ENCODE measurements around the gene KLHL29. TPM values are rescaled to one million over a fixed set of nuclear protein-coding genes. Genes with fewer than 3 reads are reported as not detected.

KLHL29 gene
- total RNA-seq, 1 donor from 2014 or later: 2.6 TPM

DNA sequence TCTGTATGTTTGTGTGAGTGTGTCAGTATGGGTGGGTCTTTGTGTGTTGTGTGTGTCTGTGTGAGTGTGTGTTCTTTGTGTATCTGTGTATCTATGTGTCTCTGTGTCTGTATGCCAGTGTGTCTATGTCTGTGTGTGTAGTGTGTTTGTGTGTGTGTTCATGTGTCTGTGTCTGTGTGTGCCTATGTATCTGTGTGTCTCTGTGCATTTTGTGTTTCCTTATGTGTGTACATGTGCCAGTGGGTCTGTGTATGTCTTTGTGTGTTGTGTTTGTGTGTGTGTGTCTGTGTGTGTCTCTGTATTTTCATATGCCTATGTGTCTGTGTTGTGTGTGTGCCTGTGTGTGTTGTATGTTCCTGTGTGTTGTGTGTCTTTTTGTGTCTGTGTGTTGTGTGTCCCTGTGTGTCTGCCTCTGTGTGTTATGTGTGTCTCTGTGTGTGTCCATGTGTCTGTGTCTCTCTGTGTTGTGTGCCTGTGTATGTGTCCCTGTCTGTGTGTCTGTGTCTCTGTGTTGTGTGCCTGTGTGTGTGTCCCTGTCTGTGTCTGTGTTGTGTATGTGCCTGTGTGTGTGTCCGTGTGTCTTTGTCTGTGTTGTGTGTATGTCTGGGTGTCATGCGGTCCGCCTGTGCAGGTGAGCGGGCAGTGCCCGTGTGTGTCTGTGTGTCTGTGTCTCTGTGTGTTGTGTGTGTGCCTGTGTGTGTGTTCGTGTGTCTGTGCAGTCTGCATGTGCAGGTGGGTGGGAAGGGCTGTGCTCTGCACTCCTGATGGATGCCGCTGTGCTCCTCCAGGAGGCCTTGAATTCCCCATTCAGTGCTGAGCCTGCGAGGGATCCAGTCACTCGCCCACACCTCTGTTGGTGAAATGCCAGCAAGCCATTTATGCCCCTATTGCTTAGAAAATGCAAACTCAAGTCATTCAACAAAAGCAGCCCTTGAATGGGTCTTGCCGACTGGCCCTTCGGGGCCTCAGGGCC is 37.4 kb downstream of the KLHL29 start:
- no peak for DNase-seq (ENCODE audit: low spot score)

DNA sequence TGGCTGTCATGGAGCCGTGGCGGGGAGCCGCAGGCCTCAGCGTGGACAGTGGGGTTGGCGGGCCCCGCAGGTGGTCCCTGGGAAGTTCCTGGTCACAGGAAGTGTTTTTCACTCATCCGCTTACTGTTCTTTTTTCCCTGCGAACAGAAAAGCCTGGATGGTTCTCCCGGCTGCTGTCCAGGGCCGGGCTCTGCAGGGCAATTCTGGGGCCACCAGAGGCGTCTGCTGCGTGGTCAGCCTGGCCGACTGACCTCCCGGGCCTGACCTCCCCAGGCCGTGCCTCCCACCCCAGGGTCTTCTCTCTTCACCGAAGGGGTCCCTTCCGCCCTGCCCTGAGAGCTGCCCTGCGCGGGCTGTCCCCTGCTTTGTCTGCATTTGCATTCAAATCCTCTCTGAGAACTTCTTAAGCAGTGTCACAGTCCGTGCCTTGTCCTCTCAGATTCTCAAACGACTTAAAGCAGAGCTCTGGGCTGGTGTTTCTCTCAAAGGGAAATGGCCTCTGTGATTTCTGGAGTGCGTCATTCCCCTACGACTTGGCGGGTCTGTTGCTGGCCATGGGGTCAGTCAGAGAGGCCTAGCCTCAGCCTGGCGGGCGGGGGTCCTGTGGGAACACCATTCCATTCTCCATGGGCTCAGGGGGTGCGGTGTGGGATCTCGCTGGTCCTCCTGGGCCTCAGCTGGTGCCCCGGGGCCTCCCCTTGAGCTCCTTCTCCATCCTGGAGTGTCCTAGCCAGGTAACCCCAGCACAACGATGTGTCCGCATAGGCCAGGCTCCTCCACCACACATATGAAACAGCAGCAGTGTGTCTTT is 38.3 kb downstream of the KLHL29 start:
- DNase-seq (ENCODE audit: low spot score): no peak

DNA sequence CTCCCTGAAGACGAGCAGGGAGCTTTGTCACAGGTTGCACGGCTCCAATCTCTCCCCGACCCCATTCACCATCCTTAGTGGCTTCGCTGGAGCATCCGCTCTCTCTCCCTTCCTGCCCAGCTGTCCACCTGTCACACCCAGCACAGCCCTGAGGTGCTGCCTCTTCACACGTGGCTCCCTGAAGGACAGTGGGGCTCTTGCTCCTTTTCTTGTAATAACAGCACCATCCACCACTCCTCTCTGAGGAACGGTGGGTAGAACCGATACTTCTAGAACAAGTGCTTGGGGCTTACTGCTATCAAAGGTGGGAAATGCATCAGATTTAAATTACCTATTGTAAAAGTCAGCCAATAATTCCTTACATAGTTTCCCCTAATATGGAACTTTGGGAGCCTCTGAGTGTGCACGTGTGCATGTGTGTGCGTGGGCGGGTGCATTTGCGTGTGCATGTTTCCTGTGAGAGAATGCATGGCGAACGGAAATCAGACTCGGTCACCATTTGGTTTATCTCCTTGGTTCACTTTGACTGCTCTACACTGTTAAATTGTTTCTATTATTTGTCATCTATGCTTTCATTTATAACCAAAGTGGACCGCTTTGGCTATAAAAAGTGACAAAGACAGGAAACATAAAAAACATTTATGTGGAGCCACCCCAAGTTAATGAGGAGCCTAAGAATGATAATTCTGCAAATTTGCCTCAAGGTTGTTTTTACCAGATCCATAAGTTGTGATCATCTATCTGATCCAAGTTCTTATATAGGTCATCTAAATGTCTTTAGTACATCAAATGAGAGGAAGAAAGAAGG is 39.1 kb downstream of the KLHL29 start:
- DNase-seq (ENCODE audit: low spot score): no peak

DNA sequence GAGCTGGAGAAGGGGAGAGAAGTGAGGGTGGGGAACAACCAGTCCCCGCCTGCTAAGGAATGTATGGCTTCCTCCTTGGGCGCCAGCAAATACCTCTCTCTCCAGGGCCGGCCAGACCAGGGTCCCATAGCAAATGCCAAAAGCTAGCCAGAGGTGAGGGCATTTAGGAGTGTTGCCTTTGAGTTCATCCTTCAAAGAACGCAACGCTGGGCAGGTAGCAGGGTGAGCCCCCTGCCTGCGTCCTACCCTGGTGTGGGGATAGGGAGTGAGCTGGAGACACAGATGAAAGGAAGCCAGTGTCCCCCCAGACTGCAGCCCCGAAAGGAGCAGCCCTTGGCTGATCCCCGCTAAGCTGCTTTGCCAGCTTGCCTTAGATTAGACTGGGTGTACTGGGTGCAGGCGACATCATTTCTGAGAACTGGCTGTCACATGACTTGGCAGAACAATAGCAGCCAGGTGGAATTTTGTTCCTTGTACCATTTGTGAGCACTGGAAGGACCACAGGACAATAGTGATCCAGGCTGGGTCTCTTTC is 40.4 kb downstream of the KLHL29 start:
- DNase-seq (ENCODE audit: low spot score): no peak

DNA sequence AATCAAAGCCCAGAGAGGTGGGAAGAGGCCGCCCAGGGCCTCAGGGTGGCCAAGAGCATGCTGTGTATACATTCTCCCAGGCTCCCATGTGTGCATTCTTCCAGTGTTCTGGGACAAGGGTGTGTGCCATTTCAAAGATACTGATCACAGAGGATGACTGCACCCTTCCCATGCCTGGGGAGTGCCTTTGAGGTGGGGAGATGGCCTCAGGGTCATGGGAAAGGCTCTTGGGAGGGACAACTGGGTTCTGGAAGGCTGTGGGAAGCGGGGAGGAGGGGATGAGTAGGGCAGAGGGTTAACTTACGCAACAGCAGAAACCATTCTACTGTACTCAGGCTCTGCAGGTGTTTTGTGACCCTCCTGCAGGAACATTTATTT is 40.9 kb downstream of the KLHL29 start:
- no peak for DNase-seq (ENCODE audit: low spot score)

DNA sequence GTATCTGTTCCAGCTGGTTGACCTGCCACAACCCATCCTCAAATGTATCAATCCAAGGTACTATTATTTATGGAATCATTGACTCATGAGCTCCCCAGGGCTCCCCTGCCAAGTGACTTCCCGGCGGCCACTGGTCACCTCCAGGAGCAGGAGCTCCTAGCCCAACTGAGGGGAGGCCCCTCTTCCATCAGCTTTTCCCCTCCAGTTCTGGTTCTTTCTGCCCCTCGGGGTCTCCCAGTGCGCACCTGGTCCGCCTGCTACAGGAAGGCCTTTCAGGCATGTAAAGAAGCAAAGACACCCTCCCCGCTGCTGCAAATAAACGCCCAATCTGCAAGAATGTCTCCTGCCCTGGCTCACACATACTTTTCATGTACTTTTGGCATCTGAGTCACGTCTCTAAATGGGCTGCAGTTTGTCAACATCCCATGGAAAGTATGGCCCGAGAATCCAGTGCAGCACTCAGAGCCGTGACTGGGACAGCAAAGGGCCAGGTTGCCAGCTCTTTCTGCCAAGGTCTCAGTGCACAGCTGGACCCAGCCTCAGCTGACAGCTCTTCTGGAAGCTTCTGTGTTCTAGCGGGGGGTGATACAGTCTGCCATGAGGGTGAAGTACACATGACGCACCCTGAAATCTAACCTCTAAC is 41.4 kb downstream of the KLHL29 start:
- peak; percentile 52 for DNase-seq (ENCODE audit: low spot score)

DNA sequence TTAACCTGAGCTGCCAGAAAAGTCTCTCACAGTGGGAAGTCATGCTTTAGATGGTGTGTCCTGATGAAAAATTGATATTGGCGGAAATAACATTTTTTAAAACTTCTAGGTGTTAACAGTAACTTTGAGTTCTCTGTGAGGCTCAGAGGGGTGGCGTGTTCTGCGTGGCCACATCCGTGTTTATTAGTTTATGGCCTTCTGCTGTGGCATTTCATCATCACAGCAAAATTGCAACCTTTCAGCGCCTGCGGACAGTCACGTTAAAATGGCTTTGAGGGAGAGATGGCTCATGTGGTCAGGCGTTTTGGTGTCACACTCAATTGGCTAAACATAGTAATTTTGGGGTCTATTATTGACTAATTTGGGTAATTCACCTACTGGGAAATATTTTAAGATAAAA is 42.4 kb downstream of the KLHL29 start:
- no peak for DNase-seq (ENCODE audit: low spot score)

DNA sequence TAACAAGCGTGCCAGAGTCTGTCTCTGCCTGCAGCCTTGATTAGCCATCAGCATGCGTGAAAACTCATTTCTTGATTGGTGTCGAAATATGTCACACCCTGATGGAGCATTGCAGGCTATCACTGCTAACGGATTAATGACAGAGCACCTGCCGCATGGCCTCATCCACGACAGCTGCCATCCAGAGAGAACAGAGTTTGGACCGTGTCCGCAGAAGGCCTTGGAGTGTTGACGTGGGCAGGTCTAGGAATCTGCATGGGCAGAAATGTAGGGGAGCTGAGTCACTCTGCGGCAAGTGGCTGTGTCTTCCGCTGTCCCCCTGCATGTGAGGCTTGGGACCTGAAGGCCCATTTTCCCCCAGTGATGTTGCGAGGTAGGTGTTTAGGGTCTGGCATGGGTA is 43.0 kb downstream of the KLHL29 start:
- no peak for DNase-seq (ENCODE audit: low spot score)

DNA sequence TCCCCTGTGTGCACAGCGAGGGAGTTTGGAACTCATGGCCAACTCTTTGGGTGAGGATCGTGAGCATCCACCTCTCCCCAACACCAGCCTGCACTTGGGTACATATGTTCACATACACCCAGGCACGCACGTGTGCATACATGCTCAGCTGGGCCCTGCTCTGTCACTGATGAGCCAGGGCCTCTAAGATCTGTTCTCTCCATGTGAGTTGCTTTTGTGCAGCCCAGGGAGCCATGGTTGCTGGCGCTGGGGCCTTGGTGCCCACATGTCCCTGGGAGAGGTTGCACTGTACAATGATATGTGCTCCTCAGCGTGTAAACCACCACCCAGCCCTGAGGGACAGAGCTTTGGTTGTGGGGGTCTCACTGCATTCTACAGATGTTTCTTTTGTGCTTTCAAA is 44.1 kb downstream of the KLHL29 start:
- no peak for DNase-seq (ENCODE audit: low spot score)

DNA sequence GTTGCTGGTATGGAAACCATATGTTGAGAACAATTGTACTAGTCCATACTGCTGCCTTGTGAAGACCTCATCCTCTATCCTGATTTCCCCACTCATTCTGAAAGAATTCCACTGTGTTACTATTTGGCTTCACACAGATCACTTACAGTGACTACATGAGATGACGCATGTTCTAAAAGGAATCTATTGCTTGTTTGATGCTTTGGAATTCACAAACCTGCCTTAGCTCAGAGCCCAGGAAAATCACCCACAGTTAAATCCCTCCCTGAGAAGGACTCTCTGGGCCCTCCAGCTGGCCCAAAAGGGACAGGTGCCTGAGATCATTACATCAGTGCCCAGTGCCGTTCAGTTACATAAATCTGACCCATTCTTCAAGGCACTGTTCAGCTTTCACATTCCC is 45.3 kb downstream of the KLHL29 start:
- no peak for DNase-seq (ENCODE audit: low spot score)

DNA sequence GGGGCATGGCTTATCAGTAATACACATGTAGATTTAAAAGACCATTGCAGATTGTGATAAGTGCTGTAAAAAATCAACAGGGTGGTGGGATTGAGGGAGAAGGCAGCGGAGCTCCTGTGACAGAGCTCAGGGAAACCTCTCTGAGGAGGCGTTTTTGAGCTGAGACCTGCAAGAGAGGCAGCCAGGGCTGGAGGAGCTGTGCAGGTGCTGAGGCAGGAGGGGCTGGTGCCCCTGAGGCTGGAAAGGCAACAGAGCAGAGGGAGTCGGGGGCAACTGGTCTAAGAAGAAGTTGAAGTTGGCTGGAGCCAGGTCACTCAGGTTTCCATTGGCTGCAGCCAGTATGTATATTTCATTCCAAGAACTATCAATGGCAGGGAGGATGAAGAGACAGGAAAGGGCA is 47.6 kb downstream of the KLHL29 start:
- DNase-seq (ENCODE audit: low spot score): no peak

DNA sequence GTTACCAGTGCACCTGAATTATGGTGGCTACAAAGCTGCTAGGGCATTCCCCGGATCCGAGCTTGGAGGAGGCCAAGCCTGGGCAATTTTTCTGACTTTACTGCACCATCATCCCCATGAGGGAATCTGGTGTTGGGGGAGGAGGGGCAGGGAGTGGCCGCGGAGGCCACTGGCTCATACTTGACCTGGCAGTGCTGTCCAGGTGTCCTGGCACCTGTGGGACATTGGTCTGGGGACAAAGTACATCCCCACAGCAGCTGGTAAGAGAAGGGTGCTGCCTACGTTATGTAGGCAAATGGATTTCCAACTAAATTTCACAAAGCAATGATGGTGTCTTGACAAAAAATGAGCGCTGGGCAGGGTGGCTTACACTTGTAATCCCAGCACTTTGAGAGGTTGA is 48.3 kb downstream of the KLHL29 start:
- no peak for DNase-seq (ENCODE audit: low spot score)

DNA sequence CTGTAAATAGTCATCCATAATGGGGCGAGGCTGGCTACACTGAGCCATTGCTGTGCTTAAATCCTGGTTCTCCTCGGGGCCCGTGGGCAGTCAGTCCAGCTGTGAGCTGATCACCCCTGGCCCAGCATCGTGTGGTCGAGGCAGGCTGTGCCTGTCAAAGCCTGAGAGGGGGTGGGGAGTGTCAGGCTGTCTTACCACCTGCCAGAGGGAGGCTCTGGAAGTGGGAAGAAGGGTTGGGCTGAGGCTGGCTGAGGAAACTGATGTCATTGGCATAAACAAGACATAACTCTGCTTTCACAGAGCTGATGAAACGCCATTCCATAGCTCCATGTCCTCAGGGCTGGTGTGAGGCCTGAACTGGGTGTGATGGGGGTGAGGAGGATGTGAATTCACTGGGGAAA is 49.7 kb downstream of the KLHL29 start:
- DNase-seq (ENCODE audit: low spot score): no peak

DNA sequence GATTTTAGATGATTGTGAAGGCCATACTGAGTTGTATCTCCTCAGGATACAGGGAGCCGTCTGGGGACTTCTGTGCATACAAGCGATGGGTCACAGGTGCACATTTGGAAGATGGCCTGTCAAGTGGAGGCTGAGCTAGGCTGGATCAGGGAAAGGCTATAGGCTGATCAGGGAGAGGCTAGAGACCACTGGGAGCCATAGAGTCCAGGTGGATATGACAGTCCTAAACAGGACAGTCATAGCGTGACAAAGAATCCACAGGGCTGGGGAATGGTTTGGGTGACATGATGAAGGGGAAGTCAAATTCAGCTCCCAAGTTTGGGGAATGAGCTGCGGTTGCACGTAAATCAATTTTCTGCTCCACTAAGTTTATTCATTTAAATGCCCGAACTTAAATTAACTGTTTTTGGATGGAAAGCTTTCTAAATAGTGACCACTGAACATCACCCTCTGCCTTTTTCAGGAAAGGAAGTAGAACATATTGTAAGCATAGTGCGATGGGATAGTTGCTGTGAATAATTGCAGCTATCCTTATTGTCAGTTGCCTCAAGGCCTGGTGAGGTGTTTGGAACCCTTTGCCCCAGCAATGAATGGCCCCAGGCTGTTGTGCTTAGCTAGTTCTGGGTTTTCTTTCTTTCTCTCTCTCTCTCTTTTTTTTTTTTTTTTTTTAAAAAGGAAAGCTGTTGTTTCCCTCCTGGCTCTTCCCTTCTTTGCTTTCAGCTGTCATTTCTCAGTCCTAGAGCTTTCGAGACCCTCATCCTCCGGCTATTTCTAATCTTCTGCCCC is 50.5 kb downstream of the KLHL29 start:
- DNase-seq (ENCODE audit: low spot score): no peak

DNA sequence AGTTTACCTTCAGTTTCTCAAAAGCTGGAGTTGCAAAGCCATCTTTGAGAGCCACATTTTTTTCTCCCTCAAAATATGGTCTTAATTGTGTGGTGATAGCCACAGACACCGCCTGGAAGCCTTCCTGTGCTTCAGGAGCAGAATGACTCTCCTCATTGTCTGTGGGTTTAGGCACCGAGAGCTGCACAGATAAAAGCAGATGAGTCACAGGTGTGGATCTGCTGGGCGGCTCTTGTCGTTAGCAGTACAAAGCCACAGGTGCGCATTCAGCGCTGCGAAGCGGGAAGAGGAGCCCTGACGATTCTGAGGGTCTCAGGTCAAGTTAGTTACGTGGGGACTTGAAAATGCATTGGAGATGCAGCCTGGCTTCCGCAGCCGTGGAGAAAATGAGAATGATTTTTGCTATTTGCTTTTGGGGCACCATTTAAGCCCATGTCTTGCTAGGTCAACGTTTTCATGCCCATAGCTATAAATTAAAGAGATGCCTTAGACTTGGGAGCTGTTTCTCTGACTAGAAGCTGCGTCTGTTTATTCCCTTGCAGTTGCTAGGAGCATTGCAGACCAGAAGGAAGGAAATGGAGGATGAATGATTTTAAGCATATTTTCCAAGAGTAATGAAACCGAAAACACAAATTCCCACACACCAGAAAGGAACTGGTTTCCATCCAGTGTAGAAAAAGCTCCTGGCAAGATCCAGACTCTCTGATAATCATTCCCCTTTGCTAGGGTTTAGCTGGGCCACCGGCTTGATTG is 51.5 kb downstream of the KLHL29 start:
- peak; percentile 37 for DNase-seq (ENCODE audit: low spot score)

DNA sequence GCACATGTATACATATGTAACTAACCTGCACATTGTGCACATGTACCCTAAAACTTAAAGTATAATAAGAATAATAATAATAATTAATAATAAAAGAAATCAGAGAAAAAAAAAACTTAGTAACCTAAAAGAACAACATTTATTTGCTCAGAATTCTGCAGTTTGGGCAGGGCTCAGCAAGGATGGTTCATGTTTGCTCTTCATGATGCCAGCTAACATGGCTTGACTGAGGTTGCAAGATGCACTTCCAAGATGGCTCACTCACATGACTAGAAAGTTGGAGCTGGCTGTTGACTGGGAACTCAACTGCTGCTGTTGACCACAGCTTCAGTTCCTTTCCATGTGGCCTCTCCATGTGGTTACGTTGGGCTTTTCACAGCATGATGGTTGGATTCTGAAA is 56.4 kb downstream of the KLHL29 start:
- DNase-seq (ENCODE audit: low spot score): no peak

DNA sequence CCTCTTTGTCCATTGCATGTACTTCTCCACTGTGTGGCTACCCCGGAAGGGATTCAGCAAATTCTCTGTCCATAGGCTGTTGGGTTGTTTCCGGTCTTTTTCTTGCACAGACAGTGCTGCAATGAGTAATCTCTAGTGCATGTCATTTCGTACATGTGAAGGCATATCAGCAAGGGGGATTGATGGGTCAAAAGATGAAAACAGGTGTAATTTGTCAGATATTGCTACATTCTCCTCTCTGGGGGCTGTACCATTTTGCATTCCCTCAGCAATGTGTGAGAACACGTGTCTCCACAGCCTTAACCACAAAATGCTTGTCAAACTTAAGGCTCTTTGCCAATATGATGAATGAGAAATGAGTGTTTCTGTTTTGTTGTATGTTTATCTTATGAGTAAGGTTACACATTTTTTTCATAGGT is 60.5 kb downstream of the KLHL29 start:
- no peak for DNase-seq (ENCODE audit: low spot score)

DNA sequence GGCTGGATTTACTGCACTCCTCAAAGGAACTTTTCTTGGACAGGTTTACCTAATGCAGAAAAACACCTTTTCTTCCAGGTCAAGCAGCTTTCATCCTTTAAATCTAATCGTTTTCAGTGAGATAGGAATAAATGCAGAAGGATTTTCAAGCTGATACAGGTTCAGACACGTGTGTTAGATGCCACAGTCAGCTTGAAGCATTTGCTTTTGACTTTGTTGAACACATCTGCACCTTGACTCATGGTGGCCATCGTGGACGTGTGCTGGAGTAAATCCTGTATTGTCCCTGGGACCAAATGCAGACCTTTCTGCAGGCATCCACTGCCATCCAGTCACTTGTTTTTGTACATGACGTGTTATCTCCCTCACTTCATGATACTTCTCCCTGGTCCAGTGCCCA is 61.9 kb downstream of the KLHL29 start:
- DNase-seq (ENCODE audit: low spot score): no peak

DNA sequence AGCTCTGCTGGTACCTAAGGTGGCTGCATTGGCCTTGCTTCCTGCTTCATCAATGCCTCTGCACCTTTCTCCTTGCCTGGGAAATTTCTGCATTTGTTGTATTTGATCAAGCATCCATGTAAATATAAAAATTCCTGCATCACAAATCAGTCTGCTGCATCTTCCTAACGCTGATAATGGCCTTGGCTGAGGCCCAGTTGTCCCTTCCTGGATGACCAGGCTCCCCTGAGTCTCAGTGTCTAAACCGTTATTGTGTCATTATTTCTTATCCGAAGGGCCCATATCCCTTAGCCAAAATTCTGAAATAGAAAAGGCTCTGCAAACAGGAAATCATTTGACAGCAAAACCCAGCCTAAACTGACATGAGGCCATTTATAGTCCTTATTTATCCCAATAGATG is 62.4 kb downstream of the KLHL29 start:
- no peak for DNase-seq (ENCODE audit: low spot score)

DNA sequence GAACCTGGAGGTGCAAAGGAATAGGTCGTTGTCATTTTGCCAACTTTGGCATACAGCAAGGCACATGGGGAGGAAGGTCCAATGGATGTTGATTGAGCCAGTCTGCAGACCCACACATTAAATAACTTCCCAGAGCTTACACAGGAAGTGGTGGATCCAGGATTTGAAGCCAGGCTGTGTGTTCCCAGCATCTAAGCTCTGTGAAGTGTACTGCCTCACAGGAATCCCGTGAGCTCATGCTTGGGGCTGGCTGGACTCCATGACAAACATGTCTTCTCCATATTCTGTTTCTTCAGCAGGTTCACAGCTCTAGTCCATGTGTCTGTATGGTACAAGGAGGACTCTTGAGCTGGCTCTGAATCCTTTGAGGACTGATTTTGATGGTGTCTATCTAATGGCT is 63.9 kb downstream of the KLHL29 start:
- DNase-seq (ENCODE audit: low spot score): no peak
